Cardiac fibroblast (primary cell): ENCODE results near the gene CDK9.
A peak's percentile ranks its signal among the peaks of the same experiment; 100 is the strongest.

Experiments used
- DNase-seq, 2 donors: peaks; one replicate each; pipeline versions ENCODE4 v3.0.0 to v3.0.0-alpha.2; 2010; ENCODE audit warnings: low read depth in 2 of 2
- H3K4me3 ChIP-seq, 2 donors: replicated peaks in 1 of 2; 1 replicate in 1 of 2; 2 replicates in 1 of 2; pipeline ENCODE4 v1.5.1; 2011; ENCODE audit warnings: low read depth in 2 of 2, low read length in 2 of 2, mild to moderate bottlenecking in 2 of 2, moderate library complexity in 1 of 2
- TF ChIP-seq, protein P1 (sequence below): IDR thresholded peaks from one replicate; pipeline ENCODE4 v1.5.1; 2011; ENCODE audit warnings: low read depth, mild to moderate bottlenecking, low read length, inconsistent platforms

The CDK9 gene

DNA sequence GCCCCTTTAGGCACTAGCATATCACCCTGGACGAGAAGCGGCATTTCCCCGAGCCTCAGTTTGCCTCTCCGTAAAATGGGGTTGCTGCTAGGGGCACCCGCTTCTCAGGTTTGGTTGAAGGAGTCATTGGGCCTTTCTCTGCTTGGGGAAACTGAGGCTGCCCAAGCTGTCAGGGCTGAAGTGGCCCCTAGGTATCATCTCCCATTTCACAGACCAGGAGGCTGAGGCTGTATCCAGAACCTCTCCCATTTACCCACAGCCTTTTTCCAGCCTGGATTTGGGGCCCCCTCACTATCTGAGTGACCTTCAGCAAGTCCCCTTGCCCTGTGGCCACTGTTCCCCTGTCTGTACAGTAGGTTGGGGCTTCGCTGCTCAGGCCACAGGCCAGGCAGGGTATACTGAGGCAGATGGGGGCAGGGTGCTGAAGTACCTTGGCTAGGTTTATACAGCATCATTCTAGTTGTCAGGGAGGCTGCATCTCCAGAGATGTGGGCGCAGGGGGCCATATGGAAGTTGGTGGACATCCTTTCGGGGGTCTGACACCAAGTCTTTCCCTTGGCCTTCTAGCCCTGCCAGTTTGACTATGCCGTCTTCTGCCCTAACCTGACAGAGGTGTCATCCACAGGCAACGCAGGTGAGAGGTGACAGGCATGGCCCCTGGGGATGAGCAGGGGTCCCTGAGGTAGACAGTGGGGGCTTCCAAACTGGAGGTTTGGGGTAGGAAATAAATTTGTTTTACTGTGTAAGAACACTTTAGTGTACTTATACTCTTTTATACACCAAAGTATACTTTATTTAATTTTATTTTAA is 24.7 kb downstream of the CDK9 start:
- no peak for DNase-seq
- no peak overlapping the region for H3K4me3 ChIP-seq
- TF ChIP-seq, protein P1, sequence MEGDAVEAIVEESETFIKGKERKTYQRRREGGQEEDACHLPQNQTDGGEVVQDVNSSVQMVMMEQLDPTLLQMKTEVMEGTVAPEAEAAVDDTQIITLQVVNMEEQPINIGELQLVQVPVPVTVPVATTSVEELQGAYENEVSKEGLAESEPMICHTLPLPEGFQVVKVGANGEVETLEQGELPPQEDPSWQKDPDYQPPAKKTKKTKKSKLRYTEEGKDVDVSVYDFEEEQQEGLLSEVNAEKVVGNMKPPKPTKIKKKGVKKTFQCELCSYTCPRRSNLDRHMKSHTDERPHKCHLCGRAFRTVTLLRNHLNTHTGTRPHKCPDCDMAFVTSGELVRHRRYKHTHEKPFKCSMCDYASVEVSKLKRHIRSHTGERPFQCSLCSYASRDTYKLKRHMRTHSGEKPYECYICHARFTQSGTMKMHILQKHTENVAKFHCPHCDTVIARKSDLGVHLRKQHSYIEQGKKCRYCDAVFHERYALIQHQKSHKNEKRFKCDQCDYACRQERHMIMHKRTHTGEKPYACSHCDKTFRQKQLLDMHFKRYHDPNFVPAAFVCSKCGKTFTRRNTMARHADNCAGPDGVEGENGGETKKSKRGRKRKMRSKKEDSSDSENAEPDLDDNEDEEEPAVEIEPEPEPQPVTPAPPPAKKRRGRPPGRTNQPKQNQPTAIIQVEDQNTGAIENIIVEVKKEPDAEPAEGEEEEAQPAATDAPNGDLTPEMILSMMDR = no peak

DNA sequence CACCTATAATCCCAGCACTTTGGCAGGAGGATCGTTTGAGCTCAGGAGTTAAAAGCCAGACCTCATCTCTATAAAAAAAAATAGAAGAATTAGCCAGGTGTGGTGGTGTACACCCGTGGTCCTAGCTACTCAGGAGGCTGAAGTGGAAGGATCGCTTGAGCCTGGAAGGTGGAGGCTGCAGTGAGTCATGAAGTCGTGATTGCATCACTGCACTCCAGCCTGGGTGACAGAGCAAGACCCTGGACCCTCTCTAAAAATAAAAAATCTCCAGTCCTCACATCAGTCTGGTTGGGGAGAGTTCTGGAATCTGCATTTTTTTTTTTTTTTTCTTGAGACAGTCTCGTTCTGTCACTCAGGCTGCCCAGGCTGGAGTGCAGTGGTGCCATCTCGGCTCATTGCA is 26.2 kb downstream of the CDK9 start:
- TF ChIP-seq, protein P1 = no peak
- peak in 1 of 2 donors; percentile 36 for DNase-seq
- H3K4me3 ChIP-seq = no peak overlapping the region

DNA sequence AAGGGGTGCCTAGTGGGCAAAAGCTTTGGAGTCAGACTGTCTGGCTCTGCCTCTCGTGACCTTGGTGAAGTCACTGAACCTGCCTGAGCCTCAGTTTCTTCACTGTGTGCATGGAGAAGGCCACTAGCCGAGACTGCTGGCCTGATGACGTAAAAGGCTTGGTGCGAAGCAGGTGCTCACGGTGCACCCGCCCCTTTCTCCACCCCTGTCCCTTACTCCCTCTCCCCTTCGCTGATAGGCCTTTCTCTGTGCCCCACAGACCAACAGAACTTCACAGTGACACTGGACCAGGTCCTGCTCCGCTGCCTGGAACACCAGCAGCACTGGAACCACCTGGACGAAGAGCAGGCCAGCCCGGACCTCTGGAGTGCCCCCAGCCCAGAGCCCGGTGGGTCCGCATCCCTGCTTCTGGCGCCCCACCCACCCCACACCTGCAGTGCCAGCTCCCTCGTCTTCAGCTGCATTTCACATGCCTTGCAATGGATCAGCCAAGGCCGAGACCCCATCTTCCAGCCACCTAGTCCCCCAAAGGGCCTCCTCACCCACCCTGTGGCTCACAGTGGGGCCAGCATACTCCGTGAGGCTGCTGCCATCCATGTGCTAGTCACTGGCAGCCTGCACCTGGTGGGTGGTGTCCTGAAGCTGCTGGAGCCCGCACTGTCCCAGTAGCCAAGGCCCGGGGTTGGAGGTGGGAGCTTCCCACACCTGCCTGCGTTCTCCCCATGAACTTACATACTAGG is 27.3 kb downstream of the CDK9 start:
- DNase-seq = no peak
- no peak overlapping the region for H3K4me3 ChIP-seq
- TF ChIP-seq, protein P1 = no peak

DNA sequence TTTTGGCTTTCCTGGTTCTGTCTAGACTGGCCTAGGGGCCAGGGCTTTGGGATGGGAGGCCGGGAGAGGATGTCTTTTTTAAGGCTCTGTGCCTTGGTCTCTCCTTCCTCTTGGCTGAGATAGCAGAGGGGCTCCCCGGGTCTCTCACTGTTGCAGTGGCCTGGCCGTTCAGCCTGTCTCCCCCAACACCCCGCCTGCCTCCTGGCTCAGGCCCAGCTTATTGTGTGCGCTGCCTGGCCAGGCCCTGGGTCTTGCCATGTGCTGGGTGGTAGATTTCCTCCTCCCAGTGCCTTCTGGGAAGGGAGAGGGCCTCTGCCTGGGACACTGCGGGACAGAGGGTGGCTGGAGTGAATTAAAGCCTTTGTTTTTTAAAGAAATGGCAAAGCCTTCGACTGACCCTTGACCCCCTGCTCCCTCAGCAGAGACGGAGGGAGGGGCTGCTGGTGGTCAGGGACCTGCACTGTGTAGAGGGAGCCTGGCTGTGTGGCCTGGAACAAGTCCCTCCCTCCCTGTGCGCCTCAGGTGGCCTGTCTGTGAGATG is 27.9 kb downstream of the CDK9 start:
- no peak overlapping the region for H3K4me3 ChIP-seq
- TF ChIP-seq, protein P1 = no peak
- DNase-seq = peak in 1 of 2 donors; percentile 39

DNA sequence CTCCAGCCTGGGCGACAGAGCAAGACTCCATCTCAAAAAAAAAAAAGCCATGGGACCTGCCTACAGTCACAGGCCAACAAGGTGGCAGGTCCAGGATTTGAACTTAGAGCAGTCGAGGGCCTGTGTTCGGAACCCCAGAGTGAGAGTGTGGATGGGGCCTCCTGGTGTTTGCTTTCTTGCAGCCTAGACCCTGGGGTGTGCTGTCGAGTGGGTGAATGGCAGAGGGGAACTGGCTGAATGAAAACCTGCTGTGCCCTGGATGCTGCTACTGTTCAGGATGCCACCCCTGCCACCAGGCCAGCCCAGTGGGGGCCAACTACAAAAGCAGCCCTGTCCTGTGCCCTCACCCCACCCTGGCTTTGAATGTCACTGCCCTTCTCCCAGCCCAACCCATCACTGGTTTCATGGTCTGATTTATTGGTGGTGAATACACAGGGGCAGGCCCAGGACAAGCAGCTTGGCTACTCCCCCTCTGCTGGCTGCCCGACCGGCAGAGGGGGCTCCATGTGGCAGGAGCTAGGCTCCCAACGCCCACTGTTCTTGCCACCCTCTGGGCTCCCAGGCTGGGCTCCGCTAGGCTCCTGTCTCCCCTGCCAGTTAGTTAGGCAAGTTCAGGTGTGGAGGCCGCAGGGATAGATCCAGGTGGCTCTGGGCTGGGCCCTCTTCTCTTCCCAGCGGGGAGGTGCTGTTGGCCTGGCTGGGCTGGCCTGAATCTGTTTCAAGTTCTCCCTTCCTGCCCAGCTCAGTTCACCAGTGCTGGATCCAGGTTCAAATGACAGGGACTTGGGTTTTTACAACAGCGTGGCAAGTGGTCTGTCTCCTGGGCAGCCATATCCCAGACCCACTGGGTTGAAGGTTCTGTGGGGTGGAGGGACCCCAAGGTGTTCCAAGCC is 29.0 kb downstream of the CDK9 start:
- DNase-seq = no peak

More for the DNA sequence above, 29.0 kb downstream of the CDK9 start:
- H3K4me3 ChIP-seq = no peak overlapping the region
- TF ChIP-seq, protein P1 = no peak
